CD4-positive, alpha-beta T cell (primary cell): Measurements from ENCODE around the gene NXN. TPM values are rescaled to one million over a fixed set of nuclear protein-coding genes. Genes with fewer than 3 reads are reported as not detected.

Experiments used
- ATAC-seq: fragments of 200-7000 bp; cut with Tn5 transposase; one replicate; pipeline ENCODE4 v1.10.0; 2022; ENCODE audit warnings: mild to moderate bottlenecking; ENCODE audit not compliant: poor library complexity
- CTCF ChIA-PET: fragments of 350-600 bp; sonication (Branson Sonifier 250); formaldehyde crosslinking; loops from one replicate; lab custom pipeline; 2021; ENCODE audit warnings: antibody characterized with exemption, inconsistent platforms; lab: Charles Lee
- POLR2A ChIA-PET: fragments of 350-600 bp; sonication (Branson Sonifier 250); formaldehyde crosslinking; loops from one replicate; lab custom pipeline; 2021; ENCODE audit warnings: antibody characterized with exemption, inconsistent platforms; lab: Charles Lee
- DNase-seq, 14 experiments: peaks; one replicate each; pipeline ENCODE4 v3.0.0-alpha.2; 2013 to 2020; ENCODE audit warnings: mixed read lengths in 2 of 14
- H3K27ac ChIP-seq, 2 donors: one replicate each; pipeline versions ENCODE4 v1.5.1 to v1.7.0; 2013; ENCODE audit warnings: low read length in 2 of 2, low read depth in 1 of 2, mild to moderate bottlenecking in 1 of 2
- H3K27me3 ChIP-seq, 2 experiments: 1 replicate in 1 of 2; 2 replicates in 1 of 2; pipeline versions ENCODE4 v1.6.1 to v1.7.0; 2013; ENCODE audit warnings: low read length in 2 of 2, control low read depth in 1 of 2, mild to moderate bottlenecking in 1 of 2, moderate library complexity in 1 of 2; ENCODE audit not compliant: insufficient read depth in 2 of 2, control insufficient read depth in 1 of 2
- H3K36me3 ChIP-seq: one replicate; pipeline ENCODE4 v1.6.1; 2013; ENCODE audit warnings: low read length, control low read depth; ENCODE audit not compliant: insufficient read depth
- H3K4me1 ChIP-seq: one replicate; pipeline ENCODE4 v1.6.1; 2013; ENCODE audit warnings: low read length, control low read depth; ENCODE audit not compliant: insufficient read depth
- H3K4me3 ChIP-seq: one replicate; pipeline ENCODE4 v1.5.1; 2013; ENCODE audit warnings: mild to moderate bottlenecking, low read length, moderate library complexity
- H3K9me3 ChIP-seq, 2 experiments: 1 replicate in 1 of 2; 2 replicates in 1 of 2; pipeline versions ENCODE4 v1.6.1 to v1.7.0; 2013; ENCODE audit warnings: low read length in 2 of 2, mild to moderate bottlenecking in 2 of 2, control low read depth in 1 of 2, moderate library complexity in 1 of 2; ENCODE audit not compliant: control insufficient read depth in 1 of 2, insufficient read depth in 1 of 2
- H3K27ac Mint-ChIP-seq: one replicate; pipeline ENCODE4 v1.8.0; 2020; ENCODE audit warnings: mixed read lengths
- H3K27me3 Mint-ChIP-seq: one replicate; pipeline ENCODE4 v1.8.0; 2021; ENCODE audit warnings: mixed read lengths
- H3K36me3 Mint-ChIP-seq: one replicate; pipeline ENCODE4 v1.8.0; 2021; ENCODE audit warnings: low read depth, mixed read lengths
- H3K4me1 Mint-ChIP-seq: one replicate; pipeline ENCODE4 v1.8.0; 2021; ENCODE audit warnings: low read depth, mixed read lengths
- H3K4me3 Mint-ChIP-seq: one replicate; pipeline ENCODE4 v1.8.0; 2020; ENCODE audit warnings: mild to moderate bottlenecking, mixed read lengths
- H3K9me3 Mint-ChIP-seq: one replicate; pipeline ENCODE4 v1.8.0; 2020; ENCODE audit warnings: mixed read lengths
- intact Hi-C, 2 experiments: fragments of 100-400 bp; cut with DNase I in 1 of 2; cut with micrococcal nuclease in 1 of 2; formaldehyde crosslinking; loops; one replicate each; pipeline versions ENCODE4 v1.15.1 to v1.9.0; 2023 to 2025; cut with DNase I, micrococcal nuclease
- total RNA-seq, 174 experiments: library from RNA in 2 of 174; stranded (reverse) in 2 of 174; gene quantifications; one replicate each; pipeline ENCODE4 v1.2.3 and lab custom pipeline; 2021 to 2026
- TF ChIP-seq, protein P1 (sequence below): fragments of 200-600 bp; IDR thresholded peaks from one replicate; pipeline ENCODE4 v1.8.0; 2022; ENCODE audit warnings: antibody characterized with exemption, mild to moderate bottlenecking

NXN gene
- total RNA-seq, 2 experiments from 2014 or later, result 0.80 to 0.98 TPM

- H3K36me3 ChIP-seq, result peaks cover 55% of the 10 kb centered on the region
- H3K27ac Mint-ChIP-seq, result no peak overlapping the region
Measured at GRCh38 chr17:1011138-1011537, 31.6 kb upstream of the NXN start.

GRCh38 chr17:1010586-1010985 is 31.0 kb upstream of the NXN start:
- Histone ChIP-seq H3K36me3 (peaks cover 61% of the 10 kb centered on the region), H3K4me3 (no peak overlapping the region), H3K4me1 (peaks cover under 1% of the 10 kb centered on the region), H3K27me3 (no peaks in the 10 kb centered on the region), H3K27ac (no peak overlapping the region), H3K9me3 (no peaks in the 10 kb centered on the region)
- POLR2A ChIA-PET, result no interaction called here
- no peaks in the 10 kb centered on the region for H3K27me3 Mint-ChIP-seq
- H3K27ac Mint-ChIP-seq, result no peak overlapping the region
- ATAC-seq (no peak), DNase-seq (no peak)
- intact Hi-C loops, result no loop called here
- H3K4me3 Mint-ChIP-seq, result no peak overlapping the region
- H3K9me3 Mint-ChIP-seq, result no peaks in the 10 kb centered on the region
- peaks cover 4% of the 10 kb centered on the region for H3K4me1 Mint-ChIP-seq
- H3K36me3 Mint-ChIP-seq, result peaks cover 31% of the 10 kb centered on the region
- CTCF ChIA-PET, result no interaction called here
- TF ChIP-seq, protein P1, sequence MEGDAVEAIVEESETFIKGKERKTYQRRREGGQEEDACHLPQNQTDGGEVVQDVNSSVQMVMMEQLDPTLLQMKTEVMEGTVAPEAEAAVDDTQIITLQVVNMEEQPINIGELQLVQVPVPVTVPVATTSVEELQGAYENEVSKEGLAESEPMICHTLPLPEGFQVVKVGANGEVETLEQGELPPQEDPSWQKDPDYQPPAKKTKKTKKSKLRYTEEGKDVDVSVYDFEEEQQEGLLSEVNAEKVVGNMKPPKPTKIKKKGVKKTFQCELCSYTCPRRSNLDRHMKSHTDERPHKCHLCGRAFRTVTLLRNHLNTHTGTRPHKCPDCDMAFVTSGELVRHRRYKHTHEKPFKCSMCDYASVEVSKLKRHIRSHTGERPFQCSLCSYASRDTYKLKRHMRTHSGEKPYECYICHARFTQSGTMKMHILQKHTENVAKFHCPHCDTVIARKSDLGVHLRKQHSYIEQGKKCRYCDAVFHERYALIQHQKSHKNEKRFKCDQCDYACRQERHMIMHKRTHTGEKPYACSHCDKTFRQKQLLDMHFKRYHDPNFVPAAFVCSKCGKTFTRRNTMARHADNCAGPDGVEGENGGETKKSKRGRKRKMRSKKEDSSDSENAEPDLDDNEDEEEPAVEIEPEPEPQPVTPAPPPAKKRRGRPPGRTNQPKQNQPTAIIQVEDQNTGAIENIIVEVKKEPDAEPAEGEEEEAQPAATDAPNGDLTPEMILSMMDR, result no peak

More at GRCh38 chr17:1011138-1011537, 31.6 kb upstream of the NXN start:
- Histone ChIP-seq H3K9me3 (no peaks in the 10 kb centered on the region), H3K4me1 (no peaks in the 10 kb centered on the region), H3K4me3 (no peak overlapping the region), H3K27ac (no peak overlapping the region), H3K27me3 (no peaks in the 10 kb centered on the region)
- H3K4me3 Mint-ChIP-seq, result no peak overlapping the region
- no peaks in the 10 kb centered on the region for H3K4me1 Mint-ChIP-seq
- no peak for DNase-seq
- H3K27me3 Mint-ChIP-seq, result no peaks in the 10 kb centered on the region
- ChIA-PET CTCF (no interaction called here), POLR2A (no interaction called here)
- no peak for ATAC-seq
- no peaks in the 10 kb centered on the region for H3K9me3 Mint-ChIP-seq
- intact Hi-C loops, result no loop called here
- H3K36me3 Mint-ChIP-seq, result peaks cover 26% of the 10 kb centered on the region
- TF ChIP-seq, protein P1, result no peak

GRCh38 chr17:1010086-1010450 is 30.5 kb upstream of the NXN start:
- H3K4me3 Mint-ChIP-seq, result no peak overlapping the region
- H3K27me3 Mint-ChIP-seq, result no peaks in the 10 kb centered on the region
- ATAC-seq (no peak), DNase-seq (no peak)
- H3K36me3 ChIP-seq, result peaks cover 66% of the 10 kb centered on the region
- H3K4me3 ChIP-seq, result no peak overlapping the region
- H3K4me1 Mint-ChIP-seq, result peaks cover 9% of the 10 kb centered on the region
- no peaks in the 10 kb centered on the region for H3K27me3 ChIP-seq
- peaks cover 4% of the 10 kb centered on the region for H3K4me1 ChIP-seq
- H3K9me3 ChIP-seq, result no peaks in the 10 kb centered on the region
- POLR2A ChIA-PET, result no interaction called here
- peaks cover 36% of the 10 kb centered on the region for H3K36me3 Mint-ChIP-seq
- CTCF ChIA-PET, result no interaction called here
- no peak overlapping the region for H3K27ac Mint-ChIP-seq
- H3K9me3 Mint-ChIP-seq, result no peaks in the 10 kb centered on the region
- TF ChIP-seq, protein P1, result no peak
- no peak overlapping the region for H3K27ac ChIP-seq
- intact Hi-C loops, result no loop called here
